ENCODE results near the gene NAXD.
A peak's percentile ranks its signal among the peaks of the same experiment; 100 is the strongest.

The NAXD gene

DNA sequence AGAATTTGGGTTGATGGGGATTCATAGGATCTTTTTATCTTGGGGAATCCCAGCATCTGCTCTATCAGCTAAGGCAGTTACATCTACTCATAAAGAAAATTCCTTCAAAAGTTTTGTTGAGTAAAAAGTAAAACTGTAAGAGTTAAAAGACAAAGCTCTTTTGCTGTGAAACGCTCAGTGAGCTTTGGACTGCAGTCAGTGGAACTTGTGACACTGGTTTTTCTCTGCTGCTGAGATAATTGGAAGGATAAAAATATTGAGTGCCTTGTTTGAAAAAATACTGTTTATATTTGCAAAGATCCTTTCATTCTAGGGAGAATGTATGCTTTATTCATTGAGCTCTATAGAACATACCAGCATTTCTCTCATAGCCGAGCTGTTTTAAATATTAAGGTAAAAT is 5.3 kb downstream of the NAXD start:
- DNase-seq (ENCODE audit: low read depth), result no peak
- TF ChIP-seq, protein P1, sequence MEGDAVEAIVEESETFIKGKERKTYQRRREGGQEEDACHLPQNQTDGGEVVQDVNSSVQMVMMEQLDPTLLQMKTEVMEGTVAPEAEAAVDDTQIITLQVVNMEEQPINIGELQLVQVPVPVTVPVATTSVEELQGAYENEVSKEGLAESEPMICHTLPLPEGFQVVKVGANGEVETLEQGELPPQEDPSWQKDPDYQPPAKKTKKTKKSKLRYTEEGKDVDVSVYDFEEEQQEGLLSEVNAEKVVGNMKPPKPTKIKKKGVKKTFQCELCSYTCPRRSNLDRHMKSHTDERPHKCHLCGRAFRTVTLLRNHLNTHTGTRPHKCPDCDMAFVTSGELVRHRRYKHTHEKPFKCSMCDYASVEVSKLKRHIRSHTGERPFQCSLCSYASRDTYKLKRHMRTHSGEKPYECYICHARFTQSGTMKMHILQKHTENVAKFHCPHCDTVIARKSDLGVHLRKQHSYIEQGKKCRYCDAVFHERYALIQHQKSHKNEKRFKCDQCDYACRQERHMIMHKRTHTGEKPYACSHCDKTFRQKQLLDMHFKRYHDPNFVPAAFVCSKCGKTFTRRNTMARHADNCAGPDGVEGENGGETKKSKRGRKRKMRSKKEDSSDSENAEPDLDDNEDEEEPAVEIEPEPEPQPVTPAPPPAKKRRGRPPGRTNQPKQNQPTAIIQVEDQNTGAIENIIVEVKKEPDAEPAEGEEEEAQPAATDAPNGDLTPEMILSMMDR (conservative IDR thresholded peaks at IDR 0.05; ENCODE audit: low read depth, low read length), result no peak
- H3K4me3 ChIP-seq (ENCODE audit: low read depth, low read length), result no peak overlapping the region

DNA sequence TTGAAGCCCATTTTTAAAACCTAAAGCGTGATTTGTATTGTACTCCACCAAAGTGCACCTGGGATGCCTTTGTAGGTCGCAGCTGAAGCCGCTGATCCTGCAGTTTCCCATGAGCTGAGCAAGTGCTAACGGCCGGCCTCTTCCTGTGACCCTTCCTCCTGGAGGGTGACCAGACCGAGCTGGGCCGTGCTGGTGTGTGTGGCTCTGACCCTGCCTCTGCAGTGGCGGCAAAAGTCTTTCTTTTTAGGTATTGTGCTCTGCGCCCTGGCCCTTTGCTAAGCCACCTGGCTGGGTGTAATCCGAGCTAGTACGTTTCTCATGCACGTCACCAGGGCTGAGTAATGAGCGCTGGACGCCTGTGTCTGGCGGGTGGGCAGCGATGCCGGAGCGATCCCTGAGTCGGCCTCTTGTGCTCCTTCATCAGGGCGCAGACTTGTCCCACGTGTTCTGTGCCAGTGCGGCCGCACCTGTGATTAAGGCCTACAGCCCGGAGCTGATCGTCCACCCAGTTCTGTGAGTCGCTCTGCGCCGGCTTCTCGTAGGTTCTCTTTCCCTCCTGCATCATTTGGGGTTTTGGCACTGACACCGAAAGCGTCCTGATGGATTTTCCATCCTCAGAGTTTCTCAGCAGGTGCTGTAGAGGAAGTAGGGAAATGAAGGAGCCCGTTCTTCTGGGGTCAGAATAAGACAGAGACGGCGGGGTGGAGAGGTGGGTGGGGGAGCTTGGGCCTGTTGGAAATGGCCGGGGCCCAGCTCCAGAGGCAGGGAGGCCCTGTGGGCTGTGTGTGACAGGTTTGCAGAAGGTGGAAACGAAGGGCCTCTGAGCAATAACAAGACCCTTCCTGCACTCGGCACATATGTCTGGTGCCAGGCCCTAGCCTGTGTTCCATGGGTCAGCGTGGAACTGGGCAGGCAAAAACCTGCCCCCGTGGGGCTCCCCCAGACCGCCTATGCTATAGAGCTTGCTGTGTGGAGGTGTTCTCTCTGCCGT is 9.7 kb downstream of the NAXD start:
- no peak overlapping the region for H3K4me3 ChIP-seq (ENCODE audit: low read depth, low read length)
- no peak for DNase-seq (ENCODE audit: low read depth)
- TF ChIP-seq, protein P1 (conservative IDR thresholded peaks at IDR 0.05; ENCODE audit: low read depth, low read length), result no peak

DNA sequence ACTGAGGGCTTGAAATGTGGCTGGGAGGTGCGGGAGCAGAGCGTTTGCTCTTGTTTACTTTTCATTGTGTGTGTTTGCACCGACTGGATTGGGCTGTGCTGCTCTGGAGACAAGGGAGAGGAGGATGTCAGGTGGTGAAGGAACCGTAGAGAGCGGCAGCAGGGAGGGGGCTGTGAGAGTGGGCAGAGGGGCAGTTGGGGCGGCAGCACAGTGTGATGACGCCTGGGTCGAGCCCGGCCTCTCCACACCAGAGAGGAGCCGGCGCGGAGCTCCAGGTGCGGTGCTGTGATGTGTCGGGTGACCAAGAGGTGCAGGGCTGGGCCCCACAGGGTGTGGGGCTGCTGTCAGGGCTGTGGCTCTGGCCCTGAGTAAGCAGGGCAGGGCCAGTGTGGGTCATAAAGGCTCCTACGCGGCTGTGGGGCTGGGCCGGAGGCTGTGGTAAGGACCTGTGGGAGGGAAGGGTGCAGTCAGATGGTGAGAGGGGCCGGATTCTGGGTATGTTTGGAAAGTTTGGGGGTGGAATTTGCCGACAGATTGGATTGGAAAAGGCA is 10.5 kb downstream of the NAXD start:
- no peak overlapping the region for H3K4me3 ChIP-seq (ENCODE audit: low read depth, low read length)
- TF ChIP-seq, protein P1 (conservative IDR thresholded peaks at IDR 0.05; ENCODE audit: low read depth, low read length), result no peak
- no peak for DNase-seq (ENCODE audit: low read depth)

DNA sequence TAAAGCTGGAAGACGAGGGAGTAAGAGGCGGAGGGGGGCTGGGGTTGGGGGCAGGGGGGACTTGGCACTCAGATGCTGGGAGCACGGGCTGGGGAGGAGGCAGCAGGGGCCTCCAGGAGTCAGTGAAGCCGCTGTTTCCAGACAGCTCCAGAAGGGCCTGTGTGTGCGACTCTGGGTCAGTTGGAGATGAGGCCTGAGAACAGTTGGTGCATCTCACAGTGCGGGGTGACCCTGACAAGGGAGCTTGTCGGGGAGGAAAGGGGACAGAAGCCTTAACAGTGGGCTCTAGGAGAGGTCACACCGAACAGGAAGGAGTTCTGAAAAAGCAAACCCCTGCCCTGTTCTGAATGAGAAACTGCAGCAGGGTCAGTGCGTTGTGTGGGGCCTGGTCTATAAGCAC is 11.2 kb downstream of the NAXD start:
- no peak overlapping the region for H3K4me3 ChIP-seq (ENCODE audit: low read depth, low read length)
- TF ChIP-seq, protein P1 (conservative IDR thresholded peaks at IDR 0.05; ENCODE audit: low read depth, low read length), result no peak
- DNase-seq (ENCODE audit: low read depth), result no peak

DNA sequence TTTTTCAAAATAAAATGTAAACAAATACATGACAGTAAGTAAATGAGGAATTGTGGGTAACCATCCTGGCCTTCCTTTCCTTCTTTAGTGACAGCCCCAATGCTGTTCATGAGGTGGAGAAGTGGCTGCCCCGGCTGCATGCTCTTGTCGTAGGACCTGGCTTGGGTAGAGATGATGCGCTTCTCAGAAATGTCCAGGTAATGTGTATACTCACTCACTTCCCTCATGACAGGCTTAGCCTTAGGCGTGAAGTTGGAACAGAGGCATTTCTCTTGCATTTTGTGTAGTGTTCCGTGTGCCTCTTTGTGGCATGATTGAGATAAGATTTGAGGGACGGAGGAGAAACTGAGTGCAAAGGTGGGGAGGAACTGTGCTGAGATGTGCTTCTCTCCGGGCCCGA is 12.0 kb downstream of the NAXD start:
- H3K4me3 ChIP-seq (ENCODE audit: low read depth, low read length), result no peak overlapping the region
- TF ChIP-seq, protein P1 (conservative IDR thresholded peaks at IDR 0.05; ENCODE audit: low read depth, low read length), result no peak
- no peak for DNase-seq (ENCODE audit: low read depth)

DNA sequence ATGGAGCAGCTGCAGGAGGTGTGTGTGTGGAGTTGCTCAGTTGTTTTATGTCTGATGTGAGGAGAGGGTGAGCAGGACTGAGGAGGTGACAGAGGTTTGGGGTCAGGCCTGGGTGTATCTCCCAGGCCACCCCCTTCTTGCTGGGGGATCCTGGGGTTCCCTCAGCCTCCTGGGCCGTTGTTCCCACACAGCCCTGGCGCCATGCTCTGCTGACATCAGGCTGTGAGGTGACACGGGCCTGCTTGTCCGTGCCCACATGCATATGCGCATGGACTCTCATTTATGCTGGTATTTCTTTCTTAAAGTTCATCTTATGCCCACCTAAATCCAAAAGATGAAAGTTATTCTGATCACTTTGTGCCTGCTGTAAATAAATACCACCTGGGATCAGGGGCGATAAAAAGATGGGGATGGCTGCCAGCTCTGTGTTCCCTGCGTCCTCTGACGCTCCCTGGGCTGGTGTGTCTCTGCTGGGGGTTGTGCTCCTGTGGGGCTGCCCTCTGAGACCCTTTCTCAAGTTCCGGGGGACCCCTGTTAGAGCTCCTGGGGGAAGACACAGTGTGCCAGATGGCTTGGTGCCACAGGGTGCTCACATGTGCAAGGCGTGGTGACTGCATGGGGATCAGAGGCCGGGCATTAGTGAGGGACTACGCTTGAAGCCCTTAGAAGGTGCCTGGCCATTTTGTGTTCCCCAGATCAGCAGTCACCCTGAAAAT is 12.6 kb downstream of the NAXD start:
- no peak overlapping the region for H3K4me3 ChIP-seq (ENCODE audit: low read depth, low read length)
- TF ChIP-seq, protein P1 (conservative IDR thresholded peaks at IDR 0.05; ENCODE audit: low read depth, low read length), result no peak
- peak; percentile 31 for DNase-seq (ENCODE audit: low read depth)

Data from choroid plexus epithelial cell (primary cell).